CD4-positive, alpha-beta T cell treated with Interleukin-17A for 4 hours (primary cell): ENCODE data around the gene TRAPPC11.

Source experiments
- DNase-seq: peaks from one replicate; pipeline ENCODE4 v3.0.0-alpha.2; 2020; ENCODE audit warnings: mixed read lengths

TRAPPC11 gene

DNA sequence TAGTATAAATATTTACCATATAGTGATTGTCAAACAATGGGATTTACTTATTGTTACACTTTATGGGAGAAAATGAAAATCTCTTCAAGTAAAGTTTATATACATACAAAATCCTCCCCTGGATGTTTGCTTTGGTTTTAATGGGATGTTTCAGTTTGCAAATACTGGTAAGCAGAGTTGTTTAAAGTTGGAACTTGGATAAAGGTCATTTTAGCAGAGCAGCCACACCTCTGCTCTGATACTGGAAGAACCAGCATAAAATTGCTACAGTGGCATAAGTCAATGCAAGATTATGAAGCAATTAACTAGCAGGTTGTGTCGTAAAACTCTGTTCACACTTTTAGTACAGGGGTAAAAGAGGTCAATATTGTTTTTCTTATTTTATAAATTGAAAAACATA lies 101.2 kb downstream of the TRAPPC11 start:
- DNase-seq, result no peak
